GM10266 (cell line): Measurements from ENCODE around the gene PRKCE.

Source experiments
- DNase-seq: peaks from one replicate; pipeline ENCODE4 v3.0.0; 2012; ENCODE audit errors: extremely low spot score
- CTCF ChIP-seq: IDR thresholded peaks from 2 replicates; pipeline ENCODE4 v1.5.1; 2012; ENCODE audit warnings: mild to moderate bottlenecking, low read depth; ENCODE audit not compliant: control insufficient read depth, insufficient read depth; ENCODE audit errors: missing control alignments

Gene PRKCE

GRCh38 chr2:45643543-45644542 lies 7.6 kb upstream of the PRKCE start:
- peak; percentile 94 for TF ChIP-seq CTCF
- peak; percentile 88 for DNase-seq

GRCh38 chr2:45646289-45646688 lies 5.2 kb upstream of the PRKCE start:
- DNase-seq, result no peak
- no peak for TF ChIP-seq CTCF

- DNase-seq, result no peak
- no peak for TF ChIP-seq CTCF
Measured at GRCh38 chr2:45647356-45647755, 4.1 kb upstream of the PRKCE start.

GRCh38 chr2:45647986-45648520 lies 3.4 kb upstream of the PRKCE start:
- DNase-seq, result no peak
- TF ChIP-seq CTCF, result no peak

- no peak for DNase-seq
- TF ChIP-seq CTCF, result no peak
Measured at GRCh38 chr2:45648636-45649035, 2.8 kb upstream of the PRKCE start.

- no peak for TF ChIP-seq CTCF
- DNase-seq, result no peak
Measured at GRCh38 chr2:45649462-45649857, 2.0 kb upstream of the PRKCE start.
